ENCODE data around the gene DNAI2.

Gene DNAI2

DNA sequence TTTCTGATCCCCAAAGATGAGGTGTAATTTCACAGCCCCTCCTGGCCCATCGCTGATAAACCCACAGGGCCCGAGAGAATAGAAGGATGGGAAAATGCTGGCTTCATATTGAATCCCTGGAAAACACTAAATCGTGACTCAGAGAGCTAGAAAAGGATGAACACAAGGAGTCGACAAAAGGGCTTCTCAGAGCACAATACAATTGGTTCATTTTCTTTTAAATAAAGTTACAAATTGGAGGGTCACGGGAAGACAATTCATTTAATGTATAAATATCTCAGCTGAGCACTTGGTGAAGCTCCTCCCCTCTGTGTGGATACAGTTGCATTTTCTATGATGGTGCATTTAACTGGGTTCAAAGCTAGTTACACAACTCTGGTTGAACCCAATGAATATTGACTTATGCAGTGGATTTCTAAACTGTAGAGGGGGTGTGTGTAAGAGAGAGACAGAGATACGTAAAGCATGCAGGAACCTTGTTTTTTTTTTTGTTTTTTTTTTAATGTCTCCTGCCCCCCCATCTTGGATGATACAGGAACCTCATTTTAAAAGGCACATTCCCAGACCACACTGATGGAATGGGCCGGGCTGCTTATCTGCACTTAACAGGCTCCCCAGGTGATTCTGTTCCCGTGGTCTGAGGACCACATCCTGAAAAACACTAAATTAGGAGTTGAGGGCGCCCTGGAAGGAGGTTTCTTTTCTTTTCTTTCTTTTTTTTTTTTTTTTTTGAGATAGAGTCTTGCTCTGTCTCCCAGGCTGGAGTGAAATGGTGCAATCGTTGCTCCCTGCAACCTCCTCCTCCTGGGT lies 46.6 kb upstream of the DNAI2 start:
- no peak for DNase-seq (ENCODE audit: low spot score)
- H3K4ac ChIP-seq (ENCODE audit: low read length) = no peak overlapping the region
- no peak overlapping the region for H2AFZ ChIP-seq (ENCODE audit: low read length)
- no peak overlapping the region for H3K9ac ChIP-seq (ENCODE audit: low read depth, low read length, poor library complexity)
- H3K79me1 ChIP-seq (ENCODE audit: low read depth, low read length) = no peaks in the 10 kb centered on the region
- no peak overlapping the region for H2BK120ac ChIP-seq (ENCODE audit: low read depth, low read length)
- WGBS, 2 donors (ENCODE audit: extremely low coverage in 2 of 2, insufficient read length in 2 of 2, insufficient replicate concordance in 1 of 2) = no CpG with 5 or more reads among the region's 10 CpGs
- no peak overlapping the region for H4K8ac ChIP-seq (ENCODE audit: low read depth, low read length)
- H3K18ac ChIP-seq (ENCODE audit: low read length) = no peak overlapping the region
- no peak overlapping the region for H2AK5ac ChIP-seq (ENCODE audit: low read depth, low read length)
- H3K9me3 ChIP-seq (replicated peaks in 1 of 2; ENCODE audit: control insufficient read depth in 2 of 2, insufficient read depth in 1 of 2, low read depth in 1 of 2, low read length in 2 of 2) = no peaks in the 10 kb centered on the region
- H3K27ac ChIP-seq (replicated peaks; ENCODE audit: low read length) = no peak overlapping the region
- H2BK15ac ChIP-seq (ENCODE audit: low read length) = no peak overlapping the region
- no peak overlapping the region for H3K4me3 ChIP-seq (ENCODE audit: low read length in 2 of 2)
- H3K14ac ChIP-seq (ENCODE audit: low read length) = no peak overlapping the region
- no peaks in the 10 kb centered on the region for H3K27me3 ChIP-seq (ENCODE audit: control insufficient read depth in 3 of 3, insufficient read depth in 3 of 3, low read depth in 1 of 3, low read length in 3 of 3)
- H3K36me3 ChIP-seq (replicated peaks in 1 of 2; ENCODE audit: control insufficient read depth in 2 of 2, insufficient read depth in 2 of 2, low read length in 2 of 2) = peaks cover 0 to 71% of the 10 kb centered on the region in 2 donors
- no peak overlapping the region for H2BK12ac ChIP-seq (ENCODE audit: low read length)
- no peak overlapping the region for H3K23ac ChIP-seq (ENCODE audit: low read depth, low read length, poor library complexity)
- H2BK5ac ChIP-seq (ENCODE audit: low read length) = no peak overlapping the region
- H3K4me2 ChIP-seq (ENCODE audit: insufficient read depth, low read length, poor library complexity, severe bottlenecking) = no peak overlapping the region
- no peak overlapping the region for H4K91ac ChIP-seq (ENCODE audit: low read depth, low read length, poor library complexity)
- H3K4me1 ChIP-seq (ENCODE audit: control insufficient read depth in 2 of 2, insufficient read depth in 1 of 2, low read depth in 1 of 2, low read length in 2 of 2) = peaks cover 0 to 9% of the 10 kb centered on the region in 2 donors

- Histone ChIP-seq H3K27me3 (ENCODE audit: control insufficient read depth in 3 of 3, insufficient read depth in 3 of 3, low read depth in 1 of 3, low read length in 3 of 3) (no peaks in the 10 kb centered on the region), H2BK12ac (ENCODE audit: low read length) (no peak overlapping the region), H3K27ac (replicated peaks; ENCODE audit: low read length) (no peak overlapping the region), H2AFZ (ENCODE audit: low read length) (no peak overlapping the region), H3K9me3 (replicated peaks in 1 of 2; ENCODE audit: control insufficient read depth in 2 of 2, insufficient read depth in 1 of 2, low read depth in 1 of 2, low read length in 2 of 2) (no peaks in the 10 kb centered on the region), H3K79me1 (ENCODE audit: low read depth, low read length) (no peaks in the 10 kb centered on the region), H4K8ac (ENCODE audit: low read depth, low read length) (no peak overlapping the region), H3K9ac (ENCODE audit: low read depth, low read length, poor library complexity) (no peak overlapping the region), H3K36me3 (replicated peaks in 1 of 2; ENCODE audit: control insufficient read depth in 2 of 2, insufficient read depth in 2 of 2, low read length in 2 of 2) (peaks cover 0 to 65% of the 10 kb centered on the region in 2 donors), H3K4ac (ENCODE audit: low read length) (no peak overlapping the region), H4K91ac (ENCODE audit: low read depth, low read length, poor library complexity) (no peak overlapping the region), H2BK5ac (ENCODE audit: low read length) (no peak overlapping the region), H2BK120ac (ENCODE audit: low read depth, low read length) (no peak overlapping the region), H3K18ac (ENCODE audit: low read length) (no peak overlapping the region), H3K4me2 (ENCODE audit: insufficient read depth, low read length, poor library complexity, severe bottlenecking) (no peak overlapping the region), H3K23ac (ENCODE audit: low read depth, low read length, poor library complexity) (no peak overlapping the region), H3K4me1 (ENCODE audit: control insufficient read depth in 2 of 2, insufficient read depth in 1 of 2, low read depth in 1 of 2, low read length in 2 of 2) (peaks cover 0 to 9% of the 10 kb centered on the region in 2 donors), H2AK5ac (ENCODE audit: low read depth, low read length) (no peak overlapping the region), H3K4me3 (ENCODE audit: low read length in 2 of 2) (no peak overlapping the region), H3K14ac (ENCODE audit: low read length) (no peak overlapping the region), H2BK15ac (ENCODE audit: low read length) (no peak overlapping the region)
- no CpG with 5 or more reads among the region's 5 CpGs for WGBS, 2 donors (ENCODE audit: extremely low coverage in 2 of 2, insufficient read length in 2 of 2, insufficient replicate concordance in 1 of 2)
- no peak for DNase-seq (ENCODE audit: low spot score)
These were observed 45.6 kb upstream of the DNAI2 start for GRCh38 chr17:74228306-74228978.

GRCh38 chr17:74230896-74231295 lies 43.1 kb upstream of the DNAI2 start:
- H3K4ac ChIP-seq (ENCODE audit: low read length) = no peak overlapping the region
- H3K18ac ChIP-seq (ENCODE audit: low read length) = no peak overlapping the region
- no CpG with 5 or more reads among the region's 16 CpGs for WGBS, 2 donors (ENCODE audit: extremely low coverage in 2 of 2, insufficient read length in 2 of 2, insufficient replicate concordance in 1 of 2)
- no peaks in the 10 kb centered on the region for H3K9me3 ChIP-seq (replicated peaks in 1 of 2; ENCODE audit: control insufficient read depth in 2 of 2, insufficient read depth in 1 of 2, low read depth in 1 of 2, low read length in 2 of 2)
- peaks cover 0 to 42% of the 10 kb centered on the region in 2 donors for H3K36me3 ChIP-seq (replicated peaks in 1 of 2; ENCODE audit: control insufficient read depth in 2 of 2, insufficient read depth in 2 of 2, low read length in 2 of 2)
- H2BK12ac ChIP-seq (ENCODE audit: low read length) = no peak overlapping the region
- H2BK5ac ChIP-seq (ENCODE audit: low read length) = peak overlapping the region; percentile 45
- no peaks in the 10 kb centered on the region for H3K79me1 ChIP-seq (ENCODE audit: low read depth, low read length)
- H2AFZ ChIP-seq (ENCODE audit: low read length) = no peak overlapping the region
- no peak overlapping the region for H3K4me2 ChIP-seq (ENCODE audit: insufficient read depth, low read length, poor library complexity, severe bottlenecking)
- peak overlapping the region; percentile 62 for H2BK15ac ChIP-seq (ENCODE audit: low read length)
- no peak for DNase-seq (ENCODE audit: low spot score)
- H3K23ac ChIP-seq (ENCODE audit: low read depth, low read length, poor library complexity) = no peak overlapping the region
- no peak overlapping the region for H3K14ac ChIP-seq (ENCODE audit: low read length)
- no peak overlapping the region for H2BK120ac ChIP-seq (ENCODE audit: low read depth, low read length)
- H3K4me1 ChIP-seq (ENCODE audit: control insufficient read depth in 2 of 2, insufficient read depth in 1 of 2, low read depth in 1 of 2, low read length in 2 of 2) = peaks cover 11 to 13% of the 10 kb centered on the region in 2 donors
- H4K8ac ChIP-seq (ENCODE audit: low read depth, low read length) = no peak overlapping the region
- H2AK5ac ChIP-seq (ENCODE audit: low read depth, low read length) = peak overlapping the region; percentile 69
- no peak overlapping the region for H3K9ac ChIP-seq (ENCODE audit: low read depth, low read length, poor library complexity)
- H3K4me3 ChIP-seq (ENCODE audit: low read length in 2 of 2) = no peak overlapping the region
- H3K27me3 ChIP-seq (ENCODE audit: control insufficient read depth in 3 of 3, insufficient read depth in 3 of 3, low read depth in 1 of 3, low read length in 3 of 3) = no peaks in the 10 kb centered on the region
- no peak overlapping the region for H4K91ac ChIP-seq (ENCODE audit: low read depth, low read length, poor library complexity)
- H3K27ac ChIP-seq (replicated peaks; ENCODE audit: low read length) = no peak overlapping the region

Data from neuronal stem cell (in vitro differentiated cells).